Left ventricle myocardium inferior (tissue), 1 donor: ENCODE measurements around the gene PPWD1. TPM values are rescaled to one million over a fixed set of nuclear protein-coding genes. Genes with fewer than 3 reads are reported as not detected.
"Not testable (repeated sequence)": the region's sequence is repeated elsewhere in the genome, so short reads cannot be mapped to it uniquely, and the experiment has no call there.

Experiments
- DNase-seq: peaks from one replicate; pipeline ENCODE4 v3.0.0-alpha.2; 2020
- H3K27ac ChIP-seq: fragments of 200-600 bp; replicated peaks from 2 replicates; pipeline ENCODE4 v1.8.0; 2021
- H3K27me3 ChIP-seq: fragments of 200-600 bp; 2 replicates; pipeline ENCODE4 v1.8.0; 2021; ENCODE audit warnings: low read depth
- H3K36me3 ChIP-seq: fragments of 200-600 bp; 2 replicates; pipeline ENCODE4 v1.8.0; 2021
- H3K4me1 ChIP-seq: fragments of 200-600 bp; 2 replicates; pipeline ENCODE4 v1.8.0; 2021
- H3K4me3 ChIP-seq: fragments of 200-600 bp; 2 replicates; pipeline ENCODE4 v1.8.0; 2021; ENCODE audit warnings: mild to moderate bottlenecking, moderate library complexity
- H3K9me3 ChIP-seq: fragments of 200-600 bp; replicated peaks from 2 replicates; pipeline ENCODE4 v1.8.0; 2021
- CTCF ChIP-seq: fragments of 200-600 bp; IDR thresholded peaks from 2 replicates; pipeline ENCODE4 v1.8.0; 2021; ENCODE audit warnings: antibody characterized with exemption, mild to moderate bottlenecking, borderline replicate concordance
- intact Hi-C: fragments of 100-400 bp; cut with micrococcal nuclease; formaldehyde crosslinking; loops from one replicate; pipeline ENCODE4 v1.11.0; 2022
- total RNA-seq: library from RNA; stranded (reverse); fragmentation: NEBNext Ultra II Directional; extraction: Animal tissue kit (Norgen Biotek cat#: 25700); gene quantifications from one replicate; pipeline ENCODE4 v1.2.1, GENCODE V29; 2021
- donor health status: DM: no; HTN: yes; CAD: no; lungs with severe emphysema.

PPWD1 gene
- total RNA-seq, 1 donor from 2014 or later = 19.7 TPM

- Histone ChIP-seq H3K4me1 (peaks cover 4% of the 10 kb centered on the region), H3K36me3 (peaks cover 59% of the 10 kb centered on the region), H3K27me3 (no peaks in the 10 kb centered on the region), H3K27ac (no peak overlapping the region), H3K9me3 (no peaks in the 10 kb centered on the region), H3K4me3 (no peak overlapping the region)
- intact Hi-C loops = no loop called here
- no peak for DNase-seq
- no peak for TF ChIP-seq CTCF
These were observed 14.0 kb downstream of the PPWD1 start for GRCh38 chr5:65577141-65577540.

- no peak for TF ChIP-seq CTCF
- no peaks in the 10 kb centered on the region for H3K27me3 ChIP-seq
- peaks cover 97% of the 10 kb centered on the region for H3K36me3 ChIP-seq
- intact Hi-C loops = no loop called here
- H3K9me3 ChIP-seq = no peaks in the 10 kb centered on the region
- no peak overlapping the region for H3K27ac ChIP-seq
- H3K4me1 ChIP-seq = no peaks in the 10 kb centered on the region
- no peak for DNase-seq
- no peak overlapping the region for H3K4me3 ChIP-seq
These were observed 25.6 kb downstream of the PPWD1 start for GRCh38 chr5:65588694-65589093.

GRCh38 chr5:65601761-65602160 lies 38.7 kb downstream of the PPWD1 start:
- H3K9me3 ChIP-seq, H3K4me3 ChIP-seq, H3K4me1 ChIP-seq, intact Hi-C loops, DNase-seq, H3K27me3 ChIP-seq, H3K27ac ChIP-seq: not testable (repeated sequence)
- peaks cover 93% of the 10 kb centered on the region for H3K36me3 ChIP-seq

DNA sequence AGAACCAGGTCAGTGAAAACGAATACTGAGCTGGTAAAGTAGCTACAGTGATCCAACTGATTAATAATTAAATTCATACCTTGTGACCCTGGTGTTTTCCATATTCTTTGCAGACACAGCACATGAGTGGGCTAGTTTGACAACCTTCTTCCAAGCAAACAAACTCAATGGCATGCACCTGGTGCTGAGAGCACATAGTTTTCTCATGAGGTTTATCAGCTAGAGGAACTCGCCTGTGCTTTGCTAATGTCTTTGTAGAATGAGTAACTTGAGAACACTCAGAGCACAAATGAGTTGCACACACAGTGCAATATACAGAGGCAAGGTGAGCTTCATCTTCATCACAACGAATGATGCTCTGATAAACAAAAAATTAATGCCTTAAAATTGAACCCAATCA lies 48.4 kb downstream of the PPWD1 start:
- H3K4me3 ChIP-seq = no peak overlapping the region
- H3K27me3 ChIP-seq = no peaks in the 10 kb centered on the region
- intact Hi-C loops = no loop called here
- H3K4me1 ChIP-seq = no peaks in the 10 kb centered on the region
- no peak for TF ChIP-seq CTCF
- DNase-seq = no peak
- no peak overlapping the region for H3K27ac ChIP-seq
- H3K9me3 ChIP-seq = no peaks in the 10 kb centered on the region
- peaks cover 90% of the 10 kb centered on the region for H3K36me3 ChIP-seq

- H3K27me3 ChIP-seq = no peaks in the 10 kb centered on the region
- DNase-seq = no peak
- peaks cover 85% of the 10 kb centered on the region for H3K36me3 ChIP-seq
- intact Hi-C loops = no loop called here
- no peak overlapping the region for H3K4me3 ChIP-seq
- H3K9me3 ChIP-seq = no peaks in the 10 kb centered on the region
- TF ChIP-seq CTCF = no peak
- no peak overlapping the region for H3K27ac ChIP-seq
- H3K4me1 ChIP-seq = no peaks in the 10 kb centered on the region
These were observed 49.3 kb downstream of the PPWD1 start for GRCh38 chr5:65612298-65612907.

- TF ChIP-seq CTCF = no peak
- H3K27ac ChIP-seq = no peak overlapping the region
- no peaks in the 10 kb centered on the region for H3K9me3 ChIP-seq
- H3K27me3 ChIP-seq = no peaks in the 10 kb centered on the region
- DNase-seq = no peak
- peaks cover 48% of the 10 kb centered on the region for H3K4me1 ChIP-seq
- intact Hi-C loops = no loop called here
- no peak overlapping the region for H3K4me3 ChIP-seq
- peaks cover 17% of the 10 kb centered on the region for H3K36me3 ChIP-seq
These were observed 56.9 kb downstream of the PPWD1 start for GRCh38 chr5:65620021-65620420.

DNA sequence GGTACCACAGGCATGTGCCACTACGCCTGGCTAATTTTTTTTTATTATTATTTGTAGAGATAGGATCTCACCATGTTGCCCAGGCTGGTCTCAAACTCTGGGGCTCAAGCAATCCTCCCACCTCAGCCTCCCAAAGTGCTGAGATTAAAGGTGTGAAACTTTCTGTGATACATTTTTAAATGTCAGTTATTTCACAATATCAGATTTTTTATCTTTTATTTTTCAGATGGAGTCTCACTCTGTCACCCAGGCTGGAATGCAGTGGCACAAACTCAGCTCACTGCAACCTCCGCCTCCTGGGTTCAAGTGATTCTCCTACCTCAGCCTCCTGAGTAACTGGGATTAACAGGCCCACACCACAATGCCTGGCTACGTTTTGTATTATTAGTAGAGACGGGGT lies 58.9 kb downstream of the PPWD1 start:
- H3K4me3 ChIP-seq, intact Hi-C loops, H3K36me3 ChIP-seq, H3K27ac ChIP-seq, H3K27me3 ChIP-seq, H3K9me3 ChIP-seq, DNase-seq: not testable (repeated sequence)
- H3K4me1 ChIP-seq = peaks cover 67% of the 10 kb centered on the region
